K562 (cell line): Measurements from ENCODE around the gene TSPAN3. TPM values are rescaled to one million over a fixed set of nuclear protein-coding genes. Genes with fewer than 3 reads are reported as not detected.

Experiments used
- ATAC-seq: fragments of 200-7000 bp; cut with Tn5 transposase; 3 replicates; pipeline ENCODE4 v1.9.1; 2020; ENCODE audit warnings: moderate library complexity
- BruUV-seq: library from RNA; stranded (reverse); fragments of 400-500 nt; replicated peaks from 2 replicates; lab custom pipeline; 2021; lab: Mats Ljungman, UMichigan
- CTCF ChIA-PET: fragments of 300-600 bp; formaldehyde crosslinking; extraction: SDS; loops from one replicate; lab custom pipeline; 2021; ENCODE audit warnings: low intra/inter-chr PET ratio; lab: Yijun Ruan, JAX
- POLR2A ChIA-PET: fragments of 300-600, 350-650 bp; sonication (Branson Sonifier 250); formaldehyde crosslinking; extraction: SDS; loops from one replicate; lab custom pipeline; 2021; ENCODE audit warnings: antibody characterized with exemption, inconsistent platforms; lab: Yijun Ruan, JAX
- DNase-seq, 4 experiments: peaks; one replicate each; pipeline versions ENCODE4 v3.0.0 to v3.0.0-alpha.2; 2011 to 2018; ENCODE audit warnings: low spot score in 3 of 4, mixed read lengths in 3 of 4; ENCODE audit errors: extremely low read depth in 1 of 4
- FAIRE-seq: peaks from 2 replicates; lab custom pipeline; 2011; peaks lifted over from hg19 to GRCh38; lab: Jason Lieb, UNC
- H2AFZ ChIP-seq: 2 replicates; pipeline ENCODE4 v1.6.0; 2011; ENCODE audit warnings: low read depth, low read length, control low read depth, inconsistent platforms
- H3K27ac ChIP-seq: fragments of 200-600 bp; 3 replicates; pipeline ENCODE4 v1.8.0; 2011; ENCODE audit warnings: low read depth, mild to moderate bottlenecking, control low read depth, inconsistent platforms, low read length, moderate library complexity, mixed read lengths; ENCODE audit errors: extremely low read depth
- H3K27me3 ChIP-seq, 2 experiments: fragments of 300-600 bp in 1 of 2; 2 replicates in 1 of 2; 3 replicates in 1 of 2; pipeline versions ENCODE4 v1.6.0 to v1.8.0; 2011; ENCODE audit warnings: inconsistent platforms in 2 of 2, low read length in 2 of 2, mild to moderate bottlenecking in 1 of 2, mixed read lengths in 1 of 2, moderate library complexity in 1 of 2; ENCODE audit not compliant: control insufficient read depth in 2 of 2, insufficient read depth in 2 of 2
- H3K36me3 ChIP-seq: fragments of 300-600 bp; 3 replicates; pipeline ENCODE4 v1.8.0; 2011; ENCODE audit warnings: mild to moderate bottlenecking, low read length, inconsistent platforms; ENCODE audit not compliant: control insufficient read depth, insufficient read depth
- H3K4me1 ChIP-seq, 2 experiments: fragments of 200-600 bp in 1 of 2; replicated peaks in 1 of 2; 2 replicates in 1 of 2; 3 replicates in 1 of 2; pipeline versions ENCODE4 v1.5.1 to v1.8.0; 2011; ENCODE audit warnings: inconsistent platforms in 2 of 2, low read length in 2 of 2, mild to moderate bottlenecking in 1 of 2, mixed read lengths in 1 of 2, moderate library complexity in 1 of 2; ENCODE audit not compliant: control insufficient read depth in 2 of 2, insufficient read depth in 2 of 2
- H3K4me2 ChIP-seq: 2 replicates; pipeline ENCODE4 v1.6.1; 2011; ENCODE audit warnings: low read length, control low read depth, inconsistent platforms, mixed read lengths; ENCODE audit not compliant: insufficient read depth
- H3K4me3 ChIP-seq: fragments of 200-600 bp; sonication (generic), shearing (Covaris generic); 2 replicates; pipeline ENCODE4 v1.5.1; 2016; ENCODE audit warnings: control low read depth, inconsistent platforms
- H3K79me2 ChIP-seq: fragments of 200-600 bp; 3 replicates; pipeline ENCODE4 v1.8.0; 2011; ENCODE audit warnings: low read length, inconsistent platforms; ENCODE audit not compliant: control insufficient read depth, insufficient read depth
- H3K9ac ChIP-seq, 2 experiments: 2 replicates each; pipeline versions ENCODE4 v1.6.0 to v1.6.1; 2011; ENCODE audit warnings: low read depth in 2 of 2, low read length in 2 of 2, control low read depth in 1 of 2, inconsistent platforms in 1 of 2, mild to moderate bottlenecking in 1 of 2, mixed read lengths in 1 of 2; ENCODE audit not compliant: insufficient read depth in 1 of 2
- H3K9me1 ChIP-seq: one replicate; pipeline ENCODE4 v1.6.0; 2011; ENCODE audit warnings: inconsistent platforms, mild to moderate bottlenecking, low read length, moderate library complexity; ENCODE audit not compliant: control insufficient read depth, insufficient read depth
- H3K9me3 ChIP-seq: replicated peaks from 2 replicates; pipeline ENCODE4 v1.5.1; 2011; ENCODE audit warnings: low read depth, low read length, inconsistent platforms; ENCODE audit not compliant: control insufficient read depth, insufficient read depth
- H4K20me1 ChIP-seq: replicated peaks from 2 replicates; pipeline ENCODE4 v1.6.1; 2011; ENCODE audit warnings: low read length, inconsistent platforms, mixed read lengths; ENCODE audit not compliant: control insufficient read depth, insufficient read depth
- EGR1 ChIP-seq: fragments of 450-650 bp; conservative IDR thresholded peaks from 2 replicates; pipeline ENCODE4 v1.6.1; 2017; ENCODE audit warnings: mild to moderate bottlenecking
- PHB2 ChIP-seq: fragments of 450-650 bp; IDR thresholded peaks from 2 replicates; pipeline ENCODE4 v1.6.1; 2017; ENCODE audit warnings: low read depth
- RUNX1 ChIP-seq: sonication (generic); IDR thresholded peaks from 2 replicates; pipeline ENCODE4 v1.6.1; 2016; ENCODE audit warnings: antibody characterized with exemption, low read depth
- SMARCB1 ChIP-seq: IDR thresholded peaks from 2 replicates; pipeline ENCODE4 v1.6.1; 2011; ENCODE audit warnings: improper control_type of control experiment, low read depth; ENCODE audit not compliant: insufficient read length
- ZNF224 ChIP-seq: sonication (generic); formaldehyde crosslinking; IDR thresholded peaks from 2 replicates; pipeline ENCODE4 v1.8.0; 2022; ENCODE audit warnings: mild to moderate bottlenecking, missing genetic modification reagents
- ZNF699 ChIP-seq: fragments of 250-450 bp; sonication (Bioruptor Pico); IDR thresholded peaks from 2 replicates; pipeline ENCODE4 v1.8.0; 2021; ENCODE audit warnings: mild to moderate bottlenecking, moderate library complexity; ENCODE audit not compliant: insufficient replicate concordance
- WGBS: fragments of 100-300 bp; shearing (Covaris generic); methylation state at CpG from one replicate; pipeline ENCODE4 v1.1.6; 2016; ENCODE audit warnings: low coverage, mixed read lengths; ENCODE audit not compliant: insufficient coverage; ENCODE audit errors: missing lambda C conversion rate; 5-methylcytosine and 5-hydroxymethylcytosine counted together
- in situ Hi-C: fragments of 300-500 bp; cut with MboI; formaldehyde crosslinking; loops from 4 replicates; pipeline ENCODE4 v1.15.0; 2018; ENCODE audit warnings: inconsistent platforms, mixed read lengths
- intact Hi-C: fragments of 100-400 bp; cut with micrococcal nuclease; formaldehyde crosslinking; loops from 2 replicates; pipeline ENCODE4 v1.14.2; 2022
- polyA plus RNA-seq, 8 experiments: library from polyadenylated mRNA; depleted of rRNA in 4 of 8; stranded (reverse) in 5 of 8; unstranded in 3 of 8; fragments of >200 nt; fragmentation: Nextera tagmentation in 2 of 8; fragmentation: Illumina TruSeq in 1 of 8; extraction: Ambion mirVana in 2 of 8; extraction: Trizol in 1 of 8; gene quantifications; 2 replicates each; pipeline versions ENCODE4 v1.2.1 to v1.2.3, GENCODE V29; 2011 to 2014; ENCODE audit warnings: inconsistent platforms in 1 of 8, missing spikeins in 1 of 8
- total RNA-seq, 7 experiments: library from RNA; depleted of rRNA in 6 of 7; stranded (reverse); fragments of >200 nt in 6 of 7; fragmentation: Illumina TruSeq in 2 of 7; extraction: Trizol in 2 of 7; gene quantifications; 2 replicates each; pipeline versions ENCODE4 v1.2.1 to v1.2.3, GENCODE V29; 2011 to 2021; ENCODE audit warnings: low replicate concordance in 1 of 7
- TF ChIP-seq, protein P1 (sequence below): fragments of 250-450 bp; sonication (Bioruptor Pico); IDR thresholded peaks from 2 replicates; pipeline ENCODE4 v1.8.0; 2022; ENCODE audit warnings: moderate library complexity, mild to moderate bottlenecking, inconsistent platforms
- TF ChIP-seq, protein P2 (sequence below): fragments of 450-650 bp; IDR thresholded peaks from 2 replicates; pipeline ENCODE4 v1.6.1; 2017; ENCODE audit warnings: mild to moderate bottlenecking, moderate library complexity
- TF ChIP-seq, protein P3 (sequence below): fragments of 450-650 bp; IDR thresholded peaks from 2 replicates; pipeline ENCODE4 v1.6.1; 2018; ENCODE audit not compliant: partially characterized antibody

The TSPAN3 gene
- total and polyA plus RNA-seq, 9 of the 15 experiments (the other 6 are each of a cell fraction or from before 2014, with no cell fraction given) = 14.3 to 144 (median 71.1) TPM

DNA sequence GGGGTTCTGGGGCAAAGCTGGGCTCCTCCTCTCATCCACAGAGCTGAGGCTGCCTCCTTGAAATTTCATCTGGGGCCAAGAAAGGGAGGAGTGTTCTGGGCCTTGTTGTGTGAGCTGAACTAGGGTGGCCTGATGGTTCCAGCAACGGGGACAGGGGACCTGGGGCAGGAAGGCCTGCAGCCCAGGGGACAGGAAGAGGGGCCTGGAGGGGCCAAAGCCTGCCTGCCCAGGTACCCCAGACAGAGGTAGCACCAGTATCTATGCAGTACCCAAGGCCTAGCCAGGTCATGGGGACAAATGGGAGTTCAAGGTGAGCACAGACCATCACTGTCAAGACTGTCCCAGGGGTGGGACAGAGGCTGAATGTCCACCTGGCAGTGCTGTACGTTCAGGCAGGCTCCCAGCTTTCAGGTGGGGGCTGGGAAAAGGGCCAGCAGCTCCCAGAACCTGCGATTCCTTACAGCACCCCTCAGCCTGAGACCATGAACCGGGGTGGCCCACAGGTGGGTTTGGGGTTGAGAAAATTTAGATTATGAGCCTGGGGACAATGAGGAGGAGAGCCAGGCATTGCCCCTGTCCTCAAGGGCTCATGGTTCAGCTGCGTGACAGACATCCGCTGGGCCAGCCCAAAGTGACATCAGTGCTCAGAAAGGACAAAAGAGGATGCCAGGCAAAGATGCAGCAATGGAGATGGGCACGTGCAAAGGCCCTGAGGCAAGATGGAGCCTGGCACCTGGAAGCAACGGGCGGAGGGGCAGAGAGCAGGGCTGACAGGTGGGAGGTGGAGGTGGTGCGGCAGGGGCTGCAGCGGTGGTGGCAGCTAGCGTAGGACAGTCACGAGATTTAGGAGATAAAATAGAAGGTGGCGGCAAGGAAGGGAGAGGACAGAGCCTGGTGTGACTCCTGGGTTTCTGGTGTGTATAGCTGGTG, 48.0 kb downstream of the TSPAN3 start:
- intact Hi-C loops = loop anchor here (5.0 to 10.0 kb wide), 4 partner anchors 84 to 472 kb away; no protein-coding TSS in a partner anchor
- DNase-seq (no peak), FAIRE-seq (no peak), ATAC-seq (no peak)
- 5% methylated on average over 14 of the region's 14 CpGs for WGBS
- Histone ChIP-seq H3K79me2 (no peaks in the 10 kb centered on the region), H3K9ac (no peak overlapping the region; a peak in 1 of 4 replicates), H3K27me3 (peaks cover 0 to 49% of the 10 kb centered on the region in 2 experiments; a peak in 3 of 5 replicates), H3K4me1 (peaks cover 0 to 17% of the 10 kb centered on the region in 2 experiments; a peak in 2 of 5 replicates), H3K4me2 (no peak overlapping the region)
- POLR2A ChIA-PET = interaction anchor here (1.0 to 1.5 kb wide), 2 partner anchors 16 to 692 kb away, joined by 4 read pairs; no protein-coding TSS in a partner anchor
- BruUV-seq = no TSS peak
- TF ChIP-seq, protein P1, sequence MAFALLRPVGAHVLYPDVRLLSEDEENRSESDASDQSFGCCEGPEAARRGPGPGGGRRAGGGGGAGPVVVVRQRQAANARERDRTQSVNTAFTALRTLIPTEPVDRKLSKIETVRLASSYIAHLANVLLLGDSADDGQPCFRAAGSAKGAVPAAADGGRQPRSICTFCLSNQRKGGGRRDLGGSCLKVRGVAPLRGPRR (CRISPR knock-in tag) = no peak
- TF ChIP-seq ZNF224 (CRISPR knock-in tag) (no peak), PHB2 (no peak), EGR1 (no peak), SMARCB1 (no peak), ZNF699 (CRISPR knock-in tag) (no peak), RUNX1 (no peak)
- TF ChIP-seq, protein P2, sequence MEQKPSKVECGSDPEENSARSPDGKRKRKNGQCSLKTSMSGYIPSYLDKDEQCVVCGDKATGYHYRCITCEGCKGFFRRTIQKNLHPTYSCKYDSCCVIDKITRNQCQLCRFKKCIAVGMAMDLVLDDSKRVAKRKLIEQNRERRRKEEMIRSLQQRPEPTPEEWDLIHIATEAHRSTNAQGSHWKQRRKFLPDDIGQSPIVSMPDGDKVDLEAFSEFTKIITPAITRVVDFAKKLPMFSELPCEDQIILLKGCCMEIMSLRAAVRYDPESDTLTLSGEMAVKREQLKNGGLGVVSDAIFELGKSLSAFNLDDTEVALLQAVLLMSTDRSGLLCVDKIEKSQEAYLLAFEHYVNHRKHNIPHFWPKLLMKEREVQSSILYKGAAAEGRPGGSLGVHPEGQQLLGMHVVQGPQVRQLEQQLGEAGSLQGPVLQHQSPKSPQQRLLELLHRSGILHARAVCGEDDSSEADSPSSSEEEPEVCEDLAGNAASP = no peak
- TF ChIP-seq, protein P3, sequence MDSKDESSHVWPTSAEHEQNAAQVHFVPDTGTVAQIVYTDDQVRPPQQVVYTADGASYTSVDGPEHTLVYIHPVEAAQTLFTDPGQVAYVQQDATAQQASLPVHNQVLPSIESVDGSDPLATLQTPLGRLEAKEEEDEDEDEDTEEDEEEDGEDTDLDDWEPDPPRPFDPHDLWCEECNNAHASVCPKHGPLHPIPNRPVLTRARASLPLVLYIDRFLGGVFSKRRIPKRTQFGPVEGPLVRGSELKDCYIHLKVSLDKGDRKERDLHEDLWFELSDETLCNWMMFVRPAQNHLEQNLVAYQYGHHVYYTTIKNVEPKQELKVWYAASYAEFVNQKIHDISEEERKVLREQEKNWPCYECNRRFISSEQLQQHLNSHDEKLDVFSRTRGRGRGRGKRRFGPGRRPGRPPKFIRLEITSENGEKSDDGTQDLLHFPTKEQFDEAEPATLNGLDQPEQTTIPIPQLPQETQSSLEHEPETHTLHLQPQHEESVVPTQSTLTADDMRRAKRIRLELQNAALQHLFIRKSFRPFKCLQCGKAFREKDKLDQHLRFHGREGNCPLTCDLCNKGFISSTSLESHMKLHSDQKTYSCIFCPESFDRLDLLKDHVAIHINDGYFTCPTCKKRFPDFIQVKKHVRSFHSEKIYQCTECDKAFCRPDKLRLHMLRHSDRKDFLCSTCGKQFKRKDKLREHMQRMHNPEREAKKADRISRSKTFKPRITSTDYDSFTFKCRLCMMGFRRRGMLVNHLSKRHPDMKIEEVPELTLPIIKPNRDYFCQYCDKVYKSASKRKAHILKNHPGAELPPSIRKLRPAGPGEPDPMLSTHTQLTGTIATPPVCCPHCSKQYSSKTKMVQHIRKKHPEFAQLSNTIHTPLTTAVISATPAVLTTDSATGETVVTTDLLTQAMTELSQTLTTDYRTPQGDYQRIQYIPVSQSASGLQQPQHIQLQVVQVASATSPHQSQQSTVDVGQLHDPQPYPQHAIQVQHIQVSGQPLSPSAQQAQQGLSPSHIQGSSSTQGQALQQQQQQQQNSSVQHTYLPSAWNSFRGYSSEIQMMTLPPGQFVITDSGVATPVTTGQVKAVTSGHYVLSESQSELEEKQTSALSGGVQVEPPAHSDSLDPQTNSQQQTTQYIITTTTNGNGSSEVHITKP = no peak
- TF ChIP-seq, all 486 proteins: peak for 0
- Histone ChIP-seq H3K9me3 (no peaks in the 10 kb centered on the region), H3K36me3 (no peaks in the 10 kb centered on the region), H3K9me1 (no peaks in the 10 kb centered on the region), H4K20me1 (peaks cover 19% of the 10 kb centered on the region; the same call in 1 of the 2 replicates), H3K27ac (no peak overlapping the region), H2AFZ (no peak overlapping the region), H3K4me3 (no peak overlapping the region)
- in situ Hi-C loops = loop anchor here (10.0 kb wide), 1 partner anchor 482 kb away; no protein-coding TSS in a partner anchor
- CTCF ChIA-PET = interaction anchor here (0.6 kb wide), 1 partner anchor 853 kb away, joined by 3 read pairs; no protein-coding TSS in a partner anchor
